Measurements from ENCODE around the gene CNTNAP5. TPM values are rescaled to one million over a fixed set of nuclear protein-coding genes. Genes with fewer than 3 reads are reported as not detected.

The CNTNAP5 gene
- total and polyA plus RNA-seq, 2 donors (not counting 3 experiments of a cell fraction or from before 2014, with no cell fraction given): not detected

- Histone ChIP-seq H3K36me3 (ENCODE audit: control insufficient read depth in 2 of 2, extremely low read depth in 1 of 2, insufficient read depth in 2 of 2, low read length in 2 of 2) (no peaks in the 10 kb centered on the region), H3K9ac (replicated peaks; ENCODE audit: extremely low read depth, insufficient read depth, low read length) (no peak overlapping the region), H3K27ac (ENCODE audit: insufficient read depth, low read depth, low read length) (no peak overlapping the region), H4K20me1 (replicated peaks; ENCODE audit: control insufficient read depth, extremely low read depth, insufficient read depth, low read length) (no peaks in the 10 kb centered on the region), H3K27me3 (ENCODE audit: control insufficient read depth in 2 of 2, insufficient read depth in 2 of 2, low read length in 2 of 2) (no peaks in the 10 kb centered on the region), H3K9me3 (replicated peaks; ENCODE audit: control insufficient read depth, insufficient read depth, low read length) (no peaks in the 10 kb centered on the region), H3K4me3 (replicated peaks in 1 of 3; ENCODE audit: insufficient read depth in 1 of 3, low read depth in 1 of 3, low read length in 3 of 3) (no peak overlapping the region), H3K4me2 (ENCODE audit: insufficient read depth, low read length) (no peak overlapping the region), H3K79me2 (ENCODE audit: control insufficient read depth, insufficient read depth, low read length) (no peaks in the 10 kb centered on the region), H3K9me1 (replicated peaks; ENCODE audit: control insufficient read depth, extremely low read depth, insufficient read depth, low read length) (no peaks in the 10 kb centered on the region), H3K4me1 (ENCODE audit: control insufficient read depth, extremely low read depth, insufficient read depth, low read length) (no peaks in the 10 kb centered on the region), H2AFZ (ENCODE audit: low read depth, low read length) (no peak overlapping the region)
- BruUV-seq (replicated peaks): no TSS peak
- ChIA-PET POLR2A (no interaction called here), CTCF (no interaction called here)
- intact Hi-C loops (cut with micrococcal nuclease): no loop called here
- no peak for FAIRE-seq
- DNase-seq (ENCODE audit: low read depth, low spot score): no peak
- TF ChIP-seq CTCF (IDR thresholded peaks at IDR 0.05; ENCODE audit: extremely low read depth in 1 of 2, insufficient read depth in 1 of 2, low read depth in 1 of 2, low read length in 2 of 2) (no peak), FOS (IDR thresholded peaks at IDR 0.05; ENCODE audit: borderline replicate concordance, insufficient read depth, low read length) (no peak), EZH2 (IDR thresholded peaks at IDR 0.05; ENCODE audit: borderline replicate concordance, low read depth, low read length, severe bottlenecking) (no peak), GATA2 (IDR thresholded peaks at IDR 0.05; ENCODE audit: insufficient read depth, insufficient read length, low read depth, low read length) (no peak), POLR2A (IDR thresholded peaks at IDR 0.05; ENCODE audit: low read depth, low read length) (no peak), MAX (IDR thresholded peaks at IDR 0.05; ENCODE audit: insufficient read depth, insufficient read length) (no peak), POLR2AphosphoS5 (IDR thresholded peaks at IDR 0.05; ENCODE audit: insufficient read depth, low read depth, low read length) (no peak), MYC (IDR thresholded peaks at IDR 0.05; ENCODE audit: low read depth, low read length) (no peak), JUN (IDR thresholded peaks at IDR 0.05; ENCODE audit: borderline replicate concordance, insufficient read depth, insufficient read length, low read depth) (no peak)
- dilution Hi-C loops (cut with MboI; ENCODE audit: extremely low pct_ligation_motif_present, low sequenced_read_pairs): no loop called here
Measured at GRCh38 chr2:124286089-124286783, 261.1 kb downstream of the CNTNAP5 start.

Data from endothelial cell of umbilical vein (primary cell).